Right lobe of liver (tissue), 4 donors: ENCODE measurements around the gene KRT8.
"Not testable (repeated sequence)": the region's sequence is repeated elsewhere in the genome, so short reads cannot be mapped to it uniquely, and the experiment has no call there.

Source experiments
- POLR2A ChIP-seq: fragments of 450-650 bp; IDR thresholded peaks from one replicate; pipeline ENCODE4 v1.6.1; 2017; ENCODE audit warnings: antibody characterized with exemption, mild to moderate bottlenecking
- TF ChIP-seq, protein P1 (sequence below), 4 donors: fragments of 200-600 bp in 3 of 4; fragments of 450-650 bp in 1 of 4; IDR thresholded peaks; one replicate each; pipeline versions ENCODE4 v1.5.1 to v1.8.0; 2016 to 2022; ENCODE audit warnings: antibody characterized with exemption in 4 of 4, mild to moderate bottlenecking in 2 of 4
- donor health status: DM: no; HTN: no; CAD: no.
- donor health status: DM: no; HTN: no; CAD: no.
- donor health status: DM: no; HTN: yes; CAD: no.

GRCh38 chr12:52856077-52856476 lies 48.8 kb downstream of the KRT8 start:
- TF ChIP-seq, protein P1, sequence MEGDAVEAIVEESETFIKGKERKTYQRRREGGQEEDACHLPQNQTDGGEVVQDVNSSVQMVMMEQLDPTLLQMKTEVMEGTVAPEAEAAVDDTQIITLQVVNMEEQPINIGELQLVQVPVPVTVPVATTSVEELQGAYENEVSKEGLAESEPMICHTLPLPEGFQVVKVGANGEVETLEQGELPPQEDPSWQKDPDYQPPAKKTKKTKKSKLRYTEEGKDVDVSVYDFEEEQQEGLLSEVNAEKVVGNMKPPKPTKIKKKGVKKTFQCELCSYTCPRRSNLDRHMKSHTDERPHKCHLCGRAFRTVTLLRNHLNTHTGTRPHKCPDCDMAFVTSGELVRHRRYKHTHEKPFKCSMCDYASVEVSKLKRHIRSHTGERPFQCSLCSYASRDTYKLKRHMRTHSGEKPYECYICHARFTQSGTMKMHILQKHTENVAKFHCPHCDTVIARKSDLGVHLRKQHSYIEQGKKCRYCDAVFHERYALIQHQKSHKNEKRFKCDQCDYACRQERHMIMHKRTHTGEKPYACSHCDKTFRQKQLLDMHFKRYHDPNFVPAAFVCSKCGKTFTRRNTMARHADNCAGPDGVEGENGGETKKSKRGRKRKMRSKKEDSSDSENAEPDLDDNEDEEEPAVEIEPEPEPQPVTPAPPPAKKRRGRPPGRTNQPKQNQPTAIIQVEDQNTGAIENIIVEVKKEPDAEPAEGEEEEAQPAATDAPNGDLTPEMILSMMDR (IDR thresholded peaks at IDR 0.05) = not testable (repeated sequence)
- not testable (repeated sequence) for TF ChIP-seq POLR2A
